Measurements from ENCODE around the gene RPS25. TPM values are rescaled to one million over a fixed set of nuclear protein-coding genes. Genes with fewer than 3 reads are reported as not detected.
"Not testable (repeated sequence)": the region's sequence is repeated elsewhere in the genome, so short reads cannot be mapped to it uniquely, and the experiment has no call there.

The RPS25 gene
- total RNA-seq, 1 donor from 2014 or later = 572 TPM

- intact Hi-C loops (cut with DNase I) = no loop called here
- DNase-seq (ENCODE audit: low spot score) = no peak
Measured at GRCh38 chr11:119021631-119022030, 3.5 kb upstream of the RPS25 start.

- DNase-seq (ENCODE audit: low spot score) = no peak
- intact Hi-C loops (cut with DNase I) = no loop called here
Measured at GRCh38 chr11:119019996-119020395, 1.9 kb upstream of the RPS25 start.

DNA sequence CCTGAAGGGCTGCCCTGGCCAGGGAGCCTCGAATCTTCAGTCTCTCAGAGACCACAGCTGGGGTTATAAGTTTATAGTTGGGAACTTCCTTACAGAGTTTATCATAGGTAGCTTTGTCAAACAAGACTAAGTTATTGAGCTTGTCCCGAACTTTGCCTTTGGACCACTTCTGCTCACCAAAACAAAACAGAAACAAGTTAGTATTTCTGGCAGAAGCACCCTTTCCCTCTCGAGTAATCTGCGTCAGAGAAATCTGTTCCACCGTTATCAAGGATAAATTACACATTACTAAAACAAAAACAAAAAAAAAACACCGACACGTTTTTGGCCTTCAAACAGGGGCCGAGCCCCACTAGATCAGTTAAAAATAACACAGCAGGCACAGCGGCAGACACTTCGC lies 766 bp downstream of the RPS25 start:
- DNase-seq (ENCODE audit: low spot score); intact Hi-C loops (cut with DNase I): not testable (repeated sequence)

GRCh38 chr11:119016216-119017009 lies 1.7 kb downstream of the RPS25 start:
- intact Hi-C loops (cut with DNase I) = no loop called here
- DNase-seq (ENCODE audit: low spot score) = no peak

- DNase-seq (ENCODE audit: low spot score) = no peak
- intact Hi-C loops (cut with DNase I) = no loop called here
Measured at GRCh38 chr11:119015054-119015611, 3.0 kb downstream of the RPS25 start.

GRCh38 chr11:119014209-119014924 lies 3.8 kb downstream of the RPS25 start:
- no peak for DNase-seq (ENCODE audit: low spot score)
- intact Hi-C loops (cut with DNase I) = no loop called here

DNA sequence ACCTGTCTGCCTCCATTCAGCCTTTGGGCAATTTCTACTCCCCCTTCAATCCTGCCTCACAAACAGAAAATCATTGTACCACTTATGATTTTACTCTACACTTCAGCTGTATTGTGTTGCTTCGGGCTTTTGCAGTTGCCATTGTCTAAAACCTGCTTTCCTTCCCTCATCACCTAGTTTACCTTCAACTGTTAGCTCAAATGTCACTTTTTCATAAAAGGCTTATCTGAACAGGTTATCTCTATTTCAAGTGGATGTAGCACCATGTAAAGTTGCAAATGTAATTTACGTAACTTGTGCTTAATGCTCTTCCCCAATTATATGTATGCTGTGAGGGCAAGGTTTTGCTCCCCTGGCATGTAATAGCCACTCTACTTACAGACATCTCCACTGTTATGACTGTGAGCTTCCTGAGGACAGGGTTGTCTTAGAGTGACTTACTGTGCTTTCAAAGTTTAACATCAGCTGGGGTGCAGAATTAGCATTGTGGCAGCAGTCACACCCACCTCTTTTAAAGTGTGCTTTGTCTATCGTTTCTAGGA lies 5.4 kb downstream of the RPS25 start:
- intact Hi-C loops (cut with DNase I) = no loop called here
- DNase-seq (ENCODE audit: low spot score) = no peak

DNA sequence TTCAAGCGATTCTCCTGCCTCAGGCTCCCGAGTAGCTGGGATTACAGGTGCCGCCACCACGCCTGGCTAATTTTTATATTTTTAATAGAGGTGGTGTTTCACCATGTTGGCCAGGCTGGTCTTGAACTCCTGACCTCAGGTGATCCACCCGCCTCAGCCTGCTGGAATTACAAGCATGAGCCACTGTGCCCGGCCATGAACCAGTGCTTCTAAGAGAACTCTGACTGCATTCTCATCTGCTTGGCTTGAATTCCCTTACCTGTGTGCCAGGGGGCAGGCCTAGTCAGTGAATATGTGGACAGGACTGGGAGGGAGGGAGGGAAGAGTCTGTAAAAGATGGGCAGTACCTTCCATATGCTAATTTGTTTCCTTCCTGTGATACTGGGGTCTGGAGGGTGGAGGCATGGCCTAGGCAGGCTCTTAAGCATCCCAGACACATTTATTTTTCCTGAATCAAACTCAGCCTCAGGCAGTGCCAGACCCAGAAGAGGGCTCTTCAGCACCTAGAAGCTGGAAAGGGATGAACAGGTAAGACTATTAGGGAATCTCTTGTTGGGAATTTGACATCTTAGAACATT lies 6.6 kb downstream of the RPS25 start:
- intact Hi-C loops (cut with DNase I) = no loop called here
- DNase-seq (ENCODE audit: low spot score) = no peak

DNA sequence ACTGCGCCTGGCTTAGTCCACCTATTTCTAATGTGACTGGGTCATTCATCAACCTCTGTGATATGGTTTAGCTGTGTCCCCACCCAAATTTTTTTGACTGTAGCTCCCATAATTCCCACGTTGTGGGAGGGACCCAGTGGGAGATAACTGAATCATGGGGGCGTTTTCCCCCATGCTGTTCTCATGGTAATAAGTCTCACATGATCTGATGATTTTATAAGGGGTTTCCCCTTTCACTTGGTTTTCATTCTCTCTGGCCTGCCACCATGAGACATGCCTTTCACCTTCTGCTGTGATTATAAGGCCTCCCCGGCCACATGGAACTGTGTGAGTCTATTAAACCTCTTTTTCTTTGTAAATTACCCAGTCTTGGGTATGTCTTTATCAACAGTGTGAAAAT lies 11.5 kb downstream of the RPS25 start:
- no peak for DNase-seq (ENCODE audit: low spot score)
- intact Hi-C loops (cut with DNase I) = no loop called here

GRCh38 chr11:119000906-119001305 lies 17.2 kb downstream of the RPS25 start:
- DNase-seq (ENCODE audit: low spot score) = no peak
- intact Hi-C loops (cut with DNase I) = no loop called here

- intact Hi-C loops (cut with DNase I) = loop anchor here (1.0 kb wide), 1 partner anchor 19 kb away; the partner anchor contains the start of genes RPS25 and TRAPPC4
- DNase-seq (ENCODE audit: low spot score) = no peak
Measured at GRCh38 chr11:118998822-118999221, 19.3 kb downstream of the RPS25 start.

DNA sequence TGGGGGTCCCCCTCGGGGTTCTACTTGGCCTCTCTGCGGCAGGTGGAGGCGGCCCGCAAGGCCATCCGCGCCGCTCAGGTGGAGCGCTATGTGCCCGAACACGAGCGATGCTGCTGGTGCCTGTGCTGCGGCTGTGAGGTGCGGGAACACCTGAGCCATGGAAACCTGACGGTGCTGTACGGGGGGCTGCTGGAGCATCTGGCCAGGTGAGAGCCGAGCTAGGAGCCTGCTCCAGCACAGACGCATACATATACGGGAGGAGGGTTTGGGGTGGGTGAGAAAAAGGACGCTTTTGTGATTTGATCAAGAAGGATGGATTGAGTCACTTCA lies 19.8 kb downstream of the RPS25 start:
- no peak for DNase-seq (ENCODE audit: low spot score)
- intact Hi-C loops (cut with DNase I) = loop anchor here (1.0 kb wide), 1 partner anchor 20 kb away; the partner anchor contains the start of genes RPS25 and TRAPPC4

GRCh38 chr11:118997627-118998387 lies 20.3 kb downstream of the RPS25 start, which contains the start of gene CENATAC:
Gene CENATAC, plus strand, starts transcription at chr11:118998138. Its CDS starts 60 bp downstream, at chr11:118998198.
- DNase-seq (ENCODE audit: low spot score) = peak; percentile 99
- intact Hi-C loops (cut with DNase I) = loop anchor here (1.0 kb wide), 1 partner anchor 20 kb away; the partner anchor contains the start of genes RPS25 and TRAPPC4

DNA sequence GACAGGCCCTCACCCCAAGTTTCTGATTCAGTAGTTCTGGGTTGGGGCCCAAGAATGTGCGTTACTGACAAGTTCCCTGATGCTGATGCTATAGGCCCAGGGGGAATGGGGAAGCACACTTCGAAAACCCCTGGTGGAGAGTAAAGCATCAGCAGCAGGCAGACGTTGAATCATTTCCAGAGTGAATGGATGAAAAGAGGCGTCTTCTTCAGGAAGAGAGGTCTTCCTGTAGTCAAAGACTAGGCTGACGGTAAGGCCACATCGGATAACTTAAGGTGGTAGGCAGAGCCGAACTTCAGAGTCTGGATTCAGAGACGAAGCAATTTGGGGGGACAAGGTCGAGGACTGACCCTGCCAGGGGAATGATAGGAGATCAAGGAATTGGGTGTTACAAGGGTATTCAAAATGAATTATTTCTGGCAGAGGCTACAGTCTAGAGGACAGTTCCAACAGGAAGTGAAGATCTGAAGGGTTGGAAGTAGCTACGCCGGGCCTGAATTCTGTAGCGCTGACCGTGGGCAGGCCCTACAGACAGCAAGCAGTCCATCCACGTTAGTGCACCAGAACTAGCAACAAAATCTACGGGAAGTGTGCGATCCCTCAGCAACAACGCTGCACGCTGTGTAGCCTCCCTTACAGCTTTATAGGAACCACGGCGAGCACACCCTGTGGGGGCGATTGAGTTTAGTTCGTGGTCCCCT lies 21.1 kb downstream of the RPS25 start:
- DNase-seq (ENCODE audit: low spot score) = no peak
- intact Hi-C loops (cut with DNase I) = no loop called here

DNA sequence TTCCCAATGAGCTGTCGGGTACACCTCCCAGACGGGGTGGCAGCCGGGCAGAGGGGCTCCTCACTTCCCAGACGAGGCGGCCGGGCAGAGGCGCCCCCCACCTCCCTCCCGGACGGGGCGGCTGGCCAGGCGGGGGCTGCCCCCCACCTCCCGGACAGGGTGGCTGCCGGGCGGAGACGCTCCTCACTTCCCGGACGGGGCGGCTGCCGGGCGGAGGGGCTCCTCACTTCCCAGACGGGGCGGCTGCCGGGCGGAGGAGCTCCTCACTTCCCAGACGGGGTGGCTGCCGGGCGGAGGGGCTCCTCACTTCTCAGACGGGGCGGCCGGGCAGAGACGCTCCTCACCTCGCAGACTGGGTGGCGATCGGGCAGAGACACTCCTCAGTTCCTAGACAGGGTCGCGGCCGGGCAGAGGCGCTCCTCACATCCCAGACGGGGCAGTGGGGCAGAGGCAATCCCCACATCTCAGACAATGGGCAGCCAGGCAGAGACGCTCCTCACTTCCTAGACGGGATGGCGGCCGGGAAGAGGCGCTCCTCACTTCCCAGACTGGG lies 26.6 kb downstream of the RPS25 start:
- peak; percentile 46 for DNase-seq (ENCODE audit: low spot score)
- intact Hi-C loops (cut with DNase I) = not testable (repeated sequence)

DNA sequence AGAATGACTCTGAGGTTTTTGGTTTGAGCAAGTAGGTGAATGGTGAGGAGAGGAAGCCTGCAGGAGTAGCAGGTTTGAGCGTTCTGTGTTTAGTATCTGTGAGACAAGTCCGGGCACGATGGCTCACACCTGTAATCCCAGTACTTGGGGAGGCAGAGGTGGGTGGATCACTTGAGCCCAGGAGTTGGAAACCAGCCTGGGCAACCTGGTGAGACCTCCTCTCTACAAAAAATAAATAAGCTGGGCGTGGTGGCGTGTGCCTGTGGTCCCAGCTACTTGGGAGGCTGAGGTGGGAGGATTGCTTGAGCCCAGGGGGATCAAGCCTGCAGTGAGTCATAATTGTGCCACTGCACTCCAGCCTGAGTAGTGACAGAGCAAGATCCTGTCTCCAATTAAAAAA lies 29.9 kb downstream of the RPS25 start:
- no peak for DNase-seq (ENCODE audit: low spot score)
- intact Hi-C loops (cut with DNase I) = no loop called here

DNA sequence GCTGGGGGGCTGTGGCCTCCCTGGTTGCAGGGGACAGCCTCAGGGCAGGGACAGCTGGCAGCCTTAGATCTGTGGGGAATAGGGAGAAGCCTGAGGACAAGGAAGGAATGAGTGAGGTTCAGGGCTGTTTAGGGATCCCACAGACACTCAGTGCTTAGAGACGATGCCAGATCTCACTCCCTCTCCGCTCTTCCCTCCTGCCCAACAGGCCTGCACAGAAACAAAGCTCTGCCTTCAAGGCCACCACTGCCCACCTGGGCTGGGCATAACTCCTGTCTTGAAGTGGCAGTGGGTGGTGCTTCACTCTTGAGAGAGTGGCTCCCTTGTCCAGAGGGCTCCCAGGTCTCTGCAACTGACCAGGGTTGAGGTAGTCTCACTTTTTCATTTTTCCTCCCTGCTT lies 33.3 kb downstream of the RPS25 start:
- intact Hi-C loops (cut with DNase I) = no loop called here
- DNase-seq (ENCODE audit: low spot score) = no peak

DNA sequence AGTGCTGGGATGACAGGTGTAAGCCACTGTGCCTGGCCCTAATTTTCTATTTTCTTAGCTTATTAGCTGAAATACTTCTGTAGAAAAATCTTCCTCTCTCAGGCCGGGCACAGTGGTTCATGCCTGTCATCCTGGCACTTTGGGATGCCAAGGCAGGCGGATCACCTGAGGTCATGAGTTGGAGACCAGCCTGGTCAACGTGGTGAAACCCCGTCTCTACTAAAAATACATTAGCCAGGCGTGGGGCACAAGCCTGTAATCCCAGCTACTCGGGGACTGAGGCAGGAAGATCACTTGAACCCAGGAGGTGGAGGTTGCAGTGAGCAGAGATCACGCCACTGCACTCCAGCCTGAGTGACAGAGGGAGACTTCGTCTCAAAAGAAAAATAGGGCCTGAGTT lies 33.8 kb downstream of the RPS25 start:
- DNase-seq (ENCODE audit: low spot score); intact Hi-C loops (cut with DNase I): not testable (repeated sequence)

Measured in cardiac septum (tissue), 1 donor.